Stomach (tissue), 9 donors: Measurements from ENCODE around the gene MYL9. TPM values are rescaled to one million over a fixed set of nuclear protein-coding genes. Genes with fewer than 3 reads are reported as not detected.

Experiments
- DNase-seq, 2 donors: peaks; one replicate each; pipeline versions ENCODE4 v3.0.0 to v3.0.0-alpha.2; 2013 to 2019
- H3K27ac ChIP-seq, 5 donors: fragments of 200-600 bp in 4 of 5; sonication (generic) in 4 of 5; one replicate each; pipeline ENCODE4 v1.5.1; 2013 to 2019; ENCODE audit warnings: mild to moderate bottlenecking in 1 of 5, moderate library complexity in 1 of 5
- H3K27me3 ChIP-seq, 3 donors: fragments of 200-600 bp; sonication (generic); one replicate each; pipeline ENCODE4 v1.5.1; 2017 to 2019; ENCODE audit warnings: mixed run types in 1 of 3
- H3K36me3 ChIP-seq, 4 donors: fragments of 200-600 bp; sonication (generic); 1 replicate in 3 of 4; 2 replicates in 1 of 4; pipeline ENCODE4 v1.5.1; 2016 to 2019
- H3K4me1 ChIP-seq, 4 donors: fragments of 200-600 bp; sonication (generic); one replicate each; pipeline ENCODE4 v1.5.1; 2016 to 2019
- H3K4me3 ChIP-seq, 4 donors: fragments of 200-600 bp; sonication (generic) in 3 of 4; one replicate each; pipeline ENCODE4 v1.5.1; 2016 to 2019; ENCODE audit warnings: mild to moderate bottlenecking in 1 of 4
- H3K9me3 ChIP-seq, 4 donors: fragments of 200-600 bp; sonication (generic); one replicate each; pipeline ENCODE4 v1.5.1; 2016 to 2019
- CTCF ChIP-seq, 7 experiments: fragments of 450-650 bp in 4 of 7; fragments of 200-600 bp in 3 of 7; sonication (generic) in 3 of 7; IDR thresholded peaks; one replicate each; pipeline ENCODE4 v1.5.1; 2016 to 2019; ENCODE audit warnings: antibody characterized with exemption in 7 of 7, control low read depth in 2 of 7, mild to moderate bottlenecking in 1 of 7
- EP300 ChIP-seq: sonication (generic); formaldehyde crosslinking; IDR thresholded peaks from one replicate; pipeline ENCODE4 v1.6.1; 2017; ENCODE audit warnings: antibody characterized with exemption
- POLR2A ChIP-seq, 4 donors: fragments of 450-650 bp; IDR thresholded peaks; one replicate each; pipeline ENCODE4 v1.6.1; 2016; ENCODE audit warnings: antibody characterized with exemption in 4 of 4, control low read depth in 2 of 4, mild to moderate bottlenecking in 1 of 4, moderate library complexity in 1 of 4
- POLR2AphosphoS5 ChIP-seq, 3 donors: sonication (generic); formaldehyde crosslinking; IDR thresholded peaks; one replicate each; pipeline ENCODE4 v1.6.1; 2016; ENCODE audit warnings: antibody characterized with exemption in 3 of 3
- WGBS, 5 donors: extraction: QIAGEN DNeasy Blood & Tissue Kit in 3 of 5; methylation state at CpG; one replicate each; pipeline versions ENCODE4 v1.1.5 to v1.1.7; 2013 to 2018; 5-methylcytosine and 5-hydroxymethylcytosine counted together
- intact Hi-C: fragments of 100-400 bp; cut with DNase I; formaldehyde crosslinking; loops from one replicate; pipeline ENCODE4 v1.15.1; 2023; ENCODE audit warnings: low total_unique reads
- polyA plus RNA-seq, 3 donors: library from polyadenylated mRNA; stranded (reverse); fragments of 200-250 nt; gene quantifications; one replicate each; pipeline ENCODE4 v1.2.3, GENCODE V29; 2013
- total RNA-seq, 5 donors: library from RNA; depleted of rRNA; stranded (reverse); fragments of >200 nt; gene quantifications; one replicate each; pipeline versions ENCODE4 v1.1.0 to v1.2.3, GENCODE V29; 2014 to 2016
- donor health status: healthy with polysubstance abuse.
- donor health status: Bipolar disorder and iron deficiency.
- donor health status: healthy.

The MYL9 gene
- total and polyA plus RNA-seq, 8 donors = 33.0 to 941 (median 223) TPM

- intact Hi-C loops = no loop called here
- WGBS, 5 donors = 79 to 95% (median 88%) methylated on average over 3 of the region's 3 CpGs
- no peak overlapping the region for H3K27ac ChIP-seq
- TF ChIP-seq POLR2AphosphoS5 (IDR thresholded peaks at IDR 0.05) (no peak), POLR2A (IDR thresholded peaks at IDR 0.05) (no peak), EP300 (no peak), CTCF (IDR thresholded peaks at IDR 0.05) (no peak)
- no peak overlapping the region for H3K4me3 ChIP-seq
- no peaks in the 10 kb centered on the region for H3K27me3 ChIP-seq
- H3K4me1 ChIP-seq = no peaks in the 10 kb centered on the region
- no peak for DNase-seq
- peaks cover 7 to 67% (median 40%) of the 10 kb centered on the region in 4 donors for H3K36me3 ChIP-seq
- H3K9me3 ChIP-seq = no peaks in the 10 kb centered on the region
Observed at GRCh38 chr20:36587388-36588070, 46.2 kb downstream of the MYL9 start.

GRCh38 chr20:36591281-36591680 is 50.0 kb downstream of the MYL9 start:
- intact Hi-C loops = no loop called here
- Histone ChIP-seq H3K4me3 (no peak overlapping the region), H3K9me3 (no peaks in the 10 kb centered on the region), H3K4me1 (no peaks in the 10 kb centered on the region), H3K27ac (no peak overlapping the region), H3K36me3 (peaks cover 7 to 46% (median 32%) of the 10 kb centered on the region in 4 donors), H3K27me3 (no peaks in the 10 kb centered on the region)
- WGBS, 5 donors = 73 to 89% (median 84%) methylated on average over 5 of the region's 5 CpGs
- TF ChIP-seq POLR2AphosphoS5 (IDR thresholded peaks at IDR 0.05) (no peak), POLR2A (IDR thresholded peaks at IDR 0.05) (no peak), EP300 (no peak), CTCF (IDR thresholded peaks at IDR 0.05) (no peak)
- no peak for DNase-seq

- Histone ChIP-seq H3K9me3 (no peaks in the 10 kb centered on the region), H3K36me3 (peaks cover 7 to 38% (median 32%) of the 10 kb centered on the region in 4 donors), H3K27me3 (no peaks in the 10 kb centered on the region), H3K27ac (no peak overlapping the region), H3K4me3 (no peak overlapping the region), H3K4me1 (no peaks in the 10 kb centered on the region)
- WGBS, 5 donors = 68 to 84% (median 82%) methylated on average over 9 of the region's 9 CpGs
- TF ChIP-seq CTCF (IDR thresholded peaks at IDR 0.05) = peak in 4 of 7 experiments; percentile 16 to 42 (median 30)
- TF ChIP-seq POLR2A (IDR thresholded peaks at IDR 0.05) = no peak
- TF ChIP-seq POLR2AphosphoS5 (IDR thresholded peaks at IDR 0.05) = peak in 1 of 3 donors; percentile 22
- no peak for TF ChIP-seq EP300
- intact Hi-C loops = no loop called here
- peak in 1 of 2 donors; percentile 69 for DNase-seq
Observed at GRCh38 chr20:36591854-36592641, 50.7 kb downstream of the MYL9 start.

GRCh38 chr20:36593347-36593929 is 52.1 kb downstream of the MYL9 start:
- H3K9me3 ChIP-seq = no peaks in the 10 kb centered on the region
- H3K4me1 ChIP-seq = no peaks in the 10 kb centered on the region
- intact Hi-C loops = no loop called here
- peaks cover 7 to 35% (median 30%) of the 10 kb centered on the region in 4 donors for H3K36me3 ChIP-seq
- no peak overlapping the region for H3K4me3 ChIP-seq
- no peaks in the 10 kb centered on the region for H3K27me3 ChIP-seq
- WGBS, 5 donors = 80 to 96% (median 89%) methylated on average over 5 of the region's 5 CpGs
- DNase-seq = no peak
- TF ChIP-seq EP300 (no peak), POLR2A (IDR thresholded peaks at IDR 0.05) (no peak), CTCF (IDR thresholded peaks at IDR 0.05) (no peak), POLR2AphosphoS5 (IDR thresholded peaks at IDR 0.05) (no peak)
- H3K27ac ChIP-seq = no peak overlapping the region
